ENCODE results near the gene IFITM2.

IFITM2 gene

GRCh38 chr11:353179-353873 lies 45.7 kb downstream of the IFITM2 start:
- Histone ChIP-seq H3K27me3 (ENCODE audit: insufficient read depth, low read length, poor library complexity, severe bottlenecking) (no peaks in the 10 kb centered on the region), H3K4me1 (ENCODE audit: insufficient read depth, low read length, poor library complexity, severe bottlenecking) (peaks cover 62% of the 10 kb centered on the region), H3K4me3 (ENCODE audit: low read length, poor library complexity, severe bottlenecking) (no peak overlapping the region), H3K9me3 (ENCODE audit: insufficient read depth, low read depth, low read length) (no peaks in the 10 kb centered on the region), H4K20me1 (ENCODE audit: insufficient read depth, low read length, poor library complexity, severe bottlenecking) (no peaks in the 10 kb centered on the region), H3K36me3 (ENCODE audit: insufficient read depth, low read length) (no peaks in the 10 kb centered on the region), H2AFZ (ENCODE audit: low read length) (no peak overlapping the region), H3K9me2 (replicated peaks; ENCODE audit: low read depth, low read length) (no peaks in the 10 kb centered on the region), H3K9ac (ENCODE audit: low read depth, low read length, poor library complexity, severe bottlenecking) (peak overlapping the region; percentile 96), H3F3A (ENCODE audit: low read depth) (peaks cover 29% of the 10 kb centered on the region), H3K79me2 (ENCODE audit: insufficient read depth, low read length) (peaks cover 12% of the 10 kb centered on the region; the same call in 1 of the 2 replicates), H3K4me2 (ENCODE audit: low read depth, low read length, poor library complexity, severe bottlenecking) (peak overlapping the region; percentile 18)
- no peak for TF ChIP-seq EZH2phosphoT487 (IDR thresholded peaks at IDR 0.05; ENCODE audit: borderline replicate concordance)
- no peak for TF ChIP-seq CTCF (conservative IDR thresholded peaks at IDR 0.05; ENCODE audit: low read length)

- no peak for TF ChIP-seq EZH2phosphoT487 (IDR thresholded peaks at IDR 0.05; ENCODE audit: borderline replicate concordance)
- TF ChIP-seq CTCF (conservative IDR thresholded peaks at IDR 0.05; ENCODE audit: low read length), result no peak
- H3K27me3 ChIP-seq (ENCODE audit: insufficient read depth, low read length, poor library complexity, severe bottlenecking), result no peaks in the 10 kb centered on the region
- peak overlapping the region; percentile 45 for H3K4me2 ChIP-seq (ENCODE audit: low read depth, low read length, poor library complexity, severe bottlenecking)
- no peaks in the 10 kb centered on the region for H3K36me3 ChIP-seq (ENCODE audit: insufficient read depth, low read length)
- peaks cover 25% of the 10 kb centered on the region for H3F3A ChIP-seq (ENCODE audit: low read depth)
- H3K4me1 ChIP-seq (ENCODE audit: insufficient read depth, low read length, poor library complexity, severe bottlenecking), result peaks cover 45% of the 10 kb centered on the region
- H2AFZ ChIP-seq (ENCODE audit: low read length), result no peak overlapping the region
- no peaks in the 10 kb centered on the region for H4K20me1 ChIP-seq (ENCODE audit: insufficient read depth, low read length, poor library complexity, severe bottlenecking)
- peak overlapping the region; percentile 45 for H3K4me3 ChIP-seq (ENCODE audit: low read length, poor library complexity, severe bottlenecking)
- no peaks in the 10 kb centered on the region; the same call in 1 of the 2 replicates for H3K9me3 ChIP-seq (ENCODE audit: insufficient read depth, low read depth, low read length)
- no peaks in the 10 kb centered on the region for H3K9me2 ChIP-seq (replicated peaks; ENCODE audit: low read depth, low read length)
- peak overlapping the region; percentile 69 for H3K9ac ChIP-seq (ENCODE audit: low read depth, low read length, poor library complexity, severe bottlenecking)
- peaks cover 12% of the 10 kb centered on the region; the same call in 1 of the 2 replicates for H3K79me2 ChIP-seq (ENCODE audit: insufficient read depth, low read length)
These were observed 48.2 kb downstream of the IFITM2 start for GRCh38 chr11:355581-356458.

- Histone ChIP-seq H4K20me1 (ENCODE audit: insufficient read depth, low read length, poor library complexity, severe bottlenecking) (no peaks in the 10 kb centered on the region), H3K9me2 (replicated peaks; ENCODE audit: low read depth, low read length) (no peaks in the 10 kb centered on the region), H3K4me2 (ENCODE audit: low read depth, low read length, poor library complexity, severe bottlenecking) (no peak overlapping the region), H3K9me3 (ENCODE audit: insufficient read depth, low read depth, low read length) (no peaks in the 10 kb centered on the region; the same call in 1 of the 2 replicates), H3F3A (ENCODE audit: low read depth) (peaks cover 17% of the 10 kb centered on the region; the same call in 1 of the 2 replicates), H2AFZ (ENCODE audit: low read length) (no peak overlapping the region), H3K27me3 (ENCODE audit: insufficient read depth, low read length, poor library complexity, severe bottlenecking) (no peaks in the 10 kb centered on the region), H3K4me3 (ENCODE audit: low read length, poor library complexity, severe bottlenecking) (no peak overlapping the region), H3K36me3 (ENCODE audit: insufficient read depth, low read length) (no peaks in the 10 kb centered on the region), H3K9ac (ENCODE audit: low read depth, low read length, poor library complexity, severe bottlenecking) (no peak overlapping the region), H3K4me1 (ENCODE audit: insufficient read depth, low read length, poor library complexity, severe bottlenecking) (peaks cover 38% of the 10 kb centered on the region), H3K79me2 (ENCODE audit: insufficient read depth, low read length) (peaks cover 12% of the 10 kb centered on the region; the same call in 1 of the 2 replicates)
- no peak for TF ChIP-seq CTCF (conservative IDR thresholded peaks at IDR 0.05; ENCODE audit: low read length)
- no peak for TF ChIP-seq EZH2phosphoT487 (IDR thresholded peaks at IDR 0.05; ENCODE audit: borderline replicate concordance)
These were observed 49.0 kb downstream of the IFITM2 start for GRCh38 chr11:356610-357009.
